Measurements from ENCODE around the gene NELFB. TPM values are rescaled to one million over a fixed set of nuclear protein-coding genes. Genes with fewer than 3 reads are reported as not detected.
A peak's percentile ranks its signal among the peaks of the same experiment; 100 is the strongest.

NELFB gene
- total RNA-seq, 2 experiments from 2014 or later, result 47.0 to 47.1 TPM

DNA sequence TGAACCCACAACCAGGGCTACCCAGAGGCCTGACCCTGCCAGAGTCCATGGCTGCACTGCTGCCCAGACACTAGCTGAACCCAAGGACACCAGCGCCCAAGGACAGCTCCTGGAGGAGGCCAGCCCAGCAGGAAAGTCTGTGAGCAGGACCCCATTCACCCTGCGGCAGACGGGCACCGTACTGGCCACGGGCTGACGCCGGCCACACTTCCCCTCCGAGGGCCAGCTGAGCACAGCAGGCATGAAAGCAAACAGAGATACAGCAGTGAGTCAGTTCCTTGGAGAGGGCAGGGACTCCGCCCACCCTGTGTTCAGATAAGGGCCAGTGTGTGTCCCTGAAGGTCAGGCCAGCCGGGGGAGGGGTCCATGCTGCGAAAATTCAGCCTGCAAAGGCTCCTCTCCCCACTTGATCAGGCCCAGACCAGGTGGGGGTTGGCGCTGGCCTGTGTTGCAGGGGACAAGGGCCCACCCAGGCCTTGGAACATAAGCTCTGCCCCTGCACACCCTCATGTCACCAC lies 36.3 kb upstream of the NELFB start:
- Mint-ChIP-seq H3K4me3 (no peak overlapping the region), H3K27ac (no peak overlapping the region), H3K4me1 (ENCODE audit: low read depth) (peaks cover 1% of the 10 kb centered on the region), H3K27me3 (ENCODE audit: low read depth) (no peaks in the 10 kb centered on the region), H3K36me3 (ENCODE audit: low read depth) (no peaks in the 10 kb centered on the region), H3K9me3 (no peaks in the 10 kb centered on the region)
- no peak for DNase-seq
- CTCF ChIA-PET, result no interaction called here
- intact Hi-C loops (cut with micrococcal nuclease), result no loop called here

GRCh38 chr9:137219757-137220316 lies 35.3 kb upstream of the NELFB start:
- CTCF ChIA-PET, result no interaction called here
- peaks cover 4% of the 10 kb centered on the region for H3K4me1 Mint-ChIP-seq (ENCODE audit: low read depth)
- intact Hi-C loops (cut with micrococcal nuclease), result loop anchor here (10.0 kb wide), 1 partner anchor 335 kb away; the partner anchor contains the start of gene TRAF2
- H3K36me3 Mint-ChIP-seq (ENCODE audit: low read depth), result no peaks in the 10 kb centered on the region
- no peaks in the 10 kb centered on the region for H3K9me3 Mint-ChIP-seq
- H3K27me3 Mint-ChIP-seq (ENCODE audit: low read depth), result no peaks in the 10 kb centered on the region
- H3K4me3 Mint-ChIP-seq, result no peak overlapping the region
- DNase-seq, result no peak
- H3K27ac Mint-ChIP-seq, result no peak overlapping the region

DNA sequence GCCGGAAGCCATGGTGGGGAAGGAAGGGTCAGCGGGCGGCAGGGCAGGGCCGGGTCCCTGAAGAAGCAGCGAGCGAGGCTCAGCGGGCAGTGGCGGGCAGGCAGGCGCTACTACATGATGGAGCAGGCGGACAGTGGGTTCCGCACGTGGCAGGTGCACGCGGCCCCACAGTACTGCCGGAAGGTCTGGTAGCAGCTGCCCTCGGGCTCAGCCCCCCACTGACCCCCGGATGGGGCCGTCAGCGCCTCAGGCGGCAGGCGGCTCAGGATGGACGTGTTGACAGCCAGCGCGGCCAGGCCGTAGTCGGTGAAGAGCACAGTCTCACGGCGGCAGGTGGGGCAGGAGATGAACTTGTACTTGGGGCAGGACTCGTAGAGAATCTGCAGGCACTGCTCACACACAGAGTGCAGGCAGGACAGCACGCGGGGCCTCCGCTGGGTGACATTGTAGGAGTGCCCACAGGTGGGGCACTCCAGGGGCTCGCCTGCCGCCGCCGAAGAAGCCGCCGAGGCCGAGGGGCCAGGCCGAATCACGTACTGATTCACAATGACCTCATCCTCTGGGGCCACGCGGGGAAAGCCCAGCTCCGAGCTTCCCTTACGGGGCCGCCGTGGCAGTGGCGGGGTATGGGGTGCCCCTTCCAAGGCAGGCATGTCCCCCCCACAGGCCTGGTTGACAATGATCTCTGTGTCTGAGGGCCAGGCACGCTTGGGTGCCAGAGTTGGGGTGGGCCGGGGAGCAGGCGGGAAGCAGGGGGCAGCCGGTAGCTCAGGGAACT lies 34.6 kb upstream of the NELFB start:
- H3K4me1 Mint-ChIP-seq (ENCODE audit: low read depth), result peaks cover 4% of the 10 kb centered on the region
- no peaks in the 10 kb centered on the region for H3K9me3 Mint-ChIP-seq
- CTCF ChIA-PET, result no interaction called here
- H3K27ac Mint-ChIP-seq, result no peak overlapping the region
- intact Hi-C loops (cut with micrococcal nuclease), result loop anchor here (10.0 kb wide), 1 partner anchor 336 kb away; the partner anchor contains the start of gene TRAF2
- DNase-seq, result no peak
- H3K36me3 Mint-ChIP-seq (ENCODE audit: low read depth), result no peaks in the 10 kb centered on the region
- no peaks in the 10 kb centered on the region for H3K27me3 Mint-ChIP-seq (ENCODE audit: low read depth)
- peak overlapping the region; percentile 40 for H3K4me3 Mint-ChIP-seq

DNA sequence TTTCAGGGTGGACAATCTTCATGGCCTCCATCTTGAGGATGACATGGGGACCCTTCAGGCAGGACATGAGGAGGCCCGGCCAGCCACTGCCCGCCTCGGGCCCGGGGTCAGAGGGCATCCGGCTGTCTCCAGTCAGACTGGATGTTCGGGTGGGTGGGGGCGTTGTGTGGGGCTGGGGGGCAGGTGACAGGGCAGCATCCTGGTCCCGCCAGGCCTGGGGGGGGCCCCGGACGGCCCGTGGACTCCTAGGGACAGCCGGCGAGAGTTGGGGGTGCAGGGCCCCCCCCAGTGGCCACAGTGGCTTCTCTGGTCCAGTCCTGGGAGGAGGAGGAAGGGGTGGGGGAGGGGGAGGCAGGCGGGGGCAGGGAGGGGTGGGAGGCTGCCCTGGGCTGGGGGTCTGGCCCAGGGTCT lies 34.0 kb upstream of the NELFB start:
- Mint-ChIP-seq H3K36me3 (ENCODE audit: low read depth) (no peaks in the 10 kb centered on the region), H3K4me3 (peak overlapping the region; percentile 40), H3K27ac (no peak overlapping the region), H3K27me3 (ENCODE audit: low read depth) (no peaks in the 10 kb centered on the region), H3K4me1 (ENCODE audit: low read depth) (peaks cover 4% of the 10 kb centered on the region), H3K9me3 (no peaks in the 10 kb centered on the region)
- no peak for DNase-seq
- intact Hi-C loops (cut with micrococcal nuclease), result loop anchor here (10.0 kb wide), 1 partner anchor 336 kb away; the partner anchor contains the start of gene TRAF2
- CTCF ChIA-PET, result no interaction called here

DNA sequence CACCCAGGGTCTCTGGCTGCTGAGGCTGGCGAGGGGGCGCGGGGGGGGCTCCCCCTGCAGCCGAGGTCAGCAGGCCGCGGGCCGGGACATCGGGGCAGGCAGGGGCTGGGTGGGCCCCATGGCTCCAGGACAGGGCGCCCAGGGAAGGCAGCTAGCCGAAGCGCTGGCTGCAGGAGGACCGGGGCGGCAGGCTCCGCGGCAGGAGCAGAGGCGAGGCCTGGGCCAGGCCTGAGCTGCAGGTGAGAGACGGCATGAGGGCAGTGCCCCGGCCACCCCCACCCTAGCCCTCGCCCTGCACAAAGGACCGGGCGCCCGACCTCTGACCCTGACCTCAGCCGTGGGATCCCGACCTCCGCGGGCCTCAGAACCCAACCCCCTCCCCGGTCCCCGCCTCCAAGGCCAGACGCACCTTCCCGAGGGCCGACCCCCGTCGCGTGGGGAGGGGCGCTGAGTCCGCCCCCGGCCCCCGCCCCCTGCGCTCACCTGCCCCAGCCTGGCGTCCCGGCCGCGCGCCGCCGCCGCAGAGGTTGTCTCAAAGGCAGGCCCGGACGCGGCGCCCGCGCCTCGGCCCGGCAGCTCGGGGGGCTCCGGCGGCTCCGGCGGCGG lies 33.5 kb upstream of the NELFB start:
- Mint-ChIP-seq H3K4me3 (no peak overlapping the region), H3K9me3 (no peaks in the 10 kb centered on the region), H3K4me1 (ENCODE audit: low read depth) (peaks cover 4% of the 10 kb centered on the region), H3K27me3 (ENCODE audit: low read depth) (no peaks in the 10 kb centered on the region), H3K27ac (no peak overlapping the region), H3K36me3 (ENCODE audit: low read depth) (no peaks in the 10 kb centered on the region)
- intact Hi-C loops (cut with micrococcal nuclease), result loop anchor here (10.0 kb wide), 1 partner anchor 337 kb away; the partner anchor contains the start of gene TRAF2
- DNase-seq, result no peak
- CTCF ChIA-PET, result interaction anchor here (1.3 kb wide), 1 partner anchor 101 kb away, joined by 3 read pairs; no protein-coding TSS in a partner anchor

GRCh38 chr9:137222190-137223077 lies 32.7 kb upstream of the NELFB start, which contains the start of gene RNF208:
TSS of gene RNF208 (minus strand) at chr9:137222240. CDS start at chr9:137221212, 1,028 bp downstream.
- no peaks in the 10 kb centered on the region for H3K27me3 Mint-ChIP-seq (ENCODE audit: low read depth)
- no peak within 1 kb of the TSS for H3K27ac Mint-ChIP-seq
- H3K9me3 Mint-ChIP-seq, result no peaks in the 10 kb centered on the region
- CTCF ChIA-PET, result interaction anchor here (1.3 to 2.4 kb wide), 4 partner anchors 14 to 102 kb away, joined by 3 to 17 read pairs (median 4); no protein-coding TSS in a partner anchor
- intact Hi-C loops (cut with micrococcal nuclease), result loop anchor here (1.0 to 10.0 kb wide), 9 partner anchors 17 to 338 kb away; partner anchors contain the start of genes ANAPC2, MAN1B1, NDOR1 and NELFB
- peak; percentile 36 for DNase-seq
- no peaks in the 10 kb centered on the region for H3K36me3 Mint-ChIP-seq (ENCODE audit: low read depth)
- H3K4me3 Mint-ChIP-seq, result peak within 1 kb of the TSS; percentile 85
- H3K4me1 Mint-ChIP-seq (ENCODE audit: low read depth), result peaks cover 5% of the 10 kb centered on the region

DNA sequence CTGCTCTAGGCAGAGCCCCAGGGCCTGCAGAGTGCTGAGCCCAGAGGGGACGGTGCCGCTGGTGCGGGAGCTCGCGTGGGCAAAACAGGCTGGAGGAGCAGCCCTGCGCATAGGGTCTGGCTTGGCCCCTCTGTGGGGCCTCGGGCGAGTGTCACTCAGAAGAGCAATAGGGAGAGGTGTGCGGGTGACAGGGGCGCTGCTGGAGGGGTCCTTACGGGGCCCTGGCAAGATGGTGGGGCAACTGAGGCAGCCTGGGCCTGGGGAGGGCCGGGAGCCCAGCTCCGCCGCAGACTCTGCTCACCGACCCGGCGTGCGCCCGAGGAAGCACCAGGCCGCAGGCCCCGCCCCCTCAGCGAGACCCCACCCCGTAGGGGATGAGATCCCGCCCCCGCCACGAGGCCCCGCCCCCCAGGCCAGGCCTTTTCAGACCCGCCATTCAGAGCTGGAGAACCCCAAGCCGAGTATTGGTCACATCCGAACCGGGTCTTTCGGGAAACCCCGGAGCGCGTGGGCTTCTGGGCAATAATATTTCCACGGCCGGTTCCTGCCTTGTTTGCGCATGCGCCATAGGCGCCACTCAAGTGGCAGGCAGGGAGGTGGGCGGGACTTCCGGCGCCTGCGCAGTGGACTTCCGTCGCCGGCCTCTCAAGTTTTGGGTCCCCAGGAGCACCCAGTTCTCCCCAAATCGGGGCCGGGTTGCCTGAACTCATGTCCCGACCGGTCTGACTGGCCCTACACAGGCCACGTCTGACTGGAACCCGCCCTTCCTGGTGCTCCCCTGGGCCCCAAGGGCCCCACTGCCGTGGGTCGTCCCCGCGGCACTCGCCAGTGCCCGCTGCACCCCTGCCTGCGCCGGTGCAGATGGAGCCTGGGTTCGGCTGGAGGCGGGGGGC lies 31.8 kb upstream of the NELFB start:
- no peaks in the 10 kb centered on the region for H3K36me3 Mint-ChIP-seq (ENCODE audit: low read depth)
- CTCF ChIA-PET, result interaction anchor here (0.7 to 2.4 kb wide), 6 partner anchors 13 to 227 kb away, joined by 3 to 17 read pairs (median 4); no protein-coding TSS in a partner anchor
- peaks cover 8% of the 10 kb centered on the region for H3K4me1 Mint-ChIP-seq (ENCODE audit: low read depth)
- intact Hi-C loops (cut with micrococcal nuclease), result loop anchor here (1.0 to 10.0 kb wide), 9 partner anchors 18 to 339 kb away; partner anchors contain the start of genes ANAPC2, MAN1B1, NDOR1 and NELFB
- H3K27me3 Mint-ChIP-seq (ENCODE audit: low read depth), result peaks cover 2% of the 10 kb centered on the region
- H3K4me3 Mint-ChIP-seq, result peak overlapping the region; percentile 85
- no peak overlapping the region for H3K27ac Mint-ChIP-seq
- no peaks in the 10 kb centered on the region for H3K9me3 Mint-ChIP-seq
- DNase-seq, result peak; percentile 99

- peak; percentile 30 for DNase-seq
- intact Hi-C loops (cut with micrococcal nuclease), result loop anchor here (10.0 kb wide), 1 partner anchor 340 kb away; the partner anchor contains the start of gene TRAF2
- CTCF ChIA-PET, result interaction anchor here (0.8 to 1.0 kb wide), 2 partner anchors 157 to 178 kb away, joined by 3 read pairs; no protein-coding TSS in a partner anchor
- H3K36me3 Mint-ChIP-seq (ENCODE audit: low read depth), result no peaks in the 10 kb centered on the region
- H3K9me3 Mint-ChIP-seq, result no peaks in the 10 kb centered on the region
- peaks cover 2% of the 10 kb centered on the region for H3K27me3 Mint-ChIP-seq (ENCODE audit: low read depth)
- peaks cover 8% of the 10 kb centered on the region for H3K4me1 Mint-ChIP-seq (ENCODE audit: low read depth)
- H3K27ac Mint-ChIP-seq, result no peak within 1 kb of the TSS
- peak within 1 kb of the TSS; percentile 85 for H3K4me3 Mint-ChIP-seq
Measured at GRCh38 chr9:137224830-137225694, 30.1 kb upstream of the NELFB start, which contains the start of gene CYSRT1. TSS of gene CYSRT1 (plus strand) at chr9:137225174. CDS start at chr9:137225622, 448 bp downstream.

DNA sequence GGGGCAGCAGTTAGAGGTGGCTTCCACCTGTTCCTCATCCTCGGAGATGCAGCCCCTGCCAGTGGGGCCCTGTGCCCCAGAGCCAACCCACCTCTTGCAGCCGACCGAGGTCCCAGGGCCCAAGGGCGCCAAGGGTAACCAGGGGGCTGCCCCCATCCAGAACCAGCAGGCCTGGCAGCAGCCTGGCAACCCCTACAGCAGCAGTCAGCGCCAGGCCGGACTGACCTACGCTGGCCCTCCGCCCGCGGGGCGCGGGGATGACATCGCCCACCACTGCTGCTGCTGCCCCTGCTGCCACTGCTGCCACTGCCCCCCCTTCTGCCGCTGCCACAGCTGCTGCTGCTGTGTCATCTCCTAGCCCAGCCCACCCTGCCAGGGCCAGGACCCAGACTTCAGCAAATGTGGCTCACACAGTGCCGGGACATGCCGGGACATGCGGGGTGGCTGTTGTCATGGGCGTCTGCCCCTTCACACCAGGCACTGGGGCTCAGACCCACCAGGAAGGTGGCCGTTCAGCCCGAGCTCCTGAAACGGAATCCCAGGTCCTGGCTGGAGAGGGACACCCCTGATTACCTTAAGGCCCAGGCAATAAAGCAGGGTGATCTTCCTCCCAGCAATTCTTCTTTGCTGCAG lies 29.3 kb upstream of the NELFB start:
- Mint-ChIP-seq H3K4me1 (ENCODE audit: low read depth) (peaks cover 8% of the 10 kb centered on the region), H3K36me3 (ENCODE audit: low read depth) (no peaks in the 10 kb centered on the region), H3K27ac (no peak overlapping the region), H3K4me3 (no peak overlapping the region), H3K27me3 (ENCODE audit: low read depth) (peaks cover 2% of the 10 kb centered on the region), H3K9me3 (no peaks in the 10 kb centered on the region)
- intact Hi-C loops (cut with micrococcal nuclease), result loop anchor here (10.0 kb wide), 1 partner anchor 341 kb away; the partner anchor contains the start of gene TRAF2
- CTCF ChIA-PET, result interaction anchor here (0.6 to 2.9 kb wide), 11 partner anchors 11 to 466 kb away, joined by 3 to 22 read pairs (median 7); partner anchors contain the start of gene DPP7
- DNase-seq, result no peak

All from activated naive CD4-positive, alpha-beta T cell treated with anti-CD3 and anti-CD28 coated beads for 36 hours (primary cell).